Stimulated activated CD4-positive, alpha-beta T cell treated with anti-CD3 and anti-CD28 coated beads, Interleukin-12 subunit alpha, Interleukin-12 subunit beta, amount 100 ng/mL, for 4 hours (primary cell): ENCODE results near the gene CCNY.
"Not testable (repeated sequence)": the region's sequence is repeated elsewhere in the genome, so short reads cannot be mapped to it uniquely, and the experiment has no call there.

Experiments used
- DNase-seq: peaks from one replicate; pipeline ENCODE4 v3.0.0-alpha.2; 2020

Gene CCNY

GRCh38 chr10:35336084-35336831 is at the start of gene CCNY:
TSS of gene CCNY (plus strand) at chr10:35336509. CDS start at chr10:35337054, 545 bp downstream.
- DNase-seq = peak; percentile 85

- no peak for DNase-seq
Measured at GRCh38 chr10:35289198-35289597, 47.1 kb upstream of the CCNY start.

- DNase-seq = no peak
Measured at GRCh38 chr10:35294506-35294905, 41.8 kb upstream of the CCNY start.

GRCh38 chr10:35299016-35299415 is 37.3 kb upstream of the CCNY start:
- no peak for DNase-seq

GRCh38 chr10:35300063-35300699 is 36.1 kb upstream of the CCNY start:
- DNase-seq = no peak

GRCh38 chr10:35304649-35305048 is 31.7 kb upstream of the CCNY start:
- DNase-seq = no peak

GRCh38 chr10:35306852-35307251 is 29.5 kb upstream of the CCNY start:
- no peak for DNase-seq

GRCh38 chr10:35307297-35307696 is 29.0 kb upstream of the CCNY start:
- DNase-seq = no peak

GRCh38 chr10:35308809-35309208 is 27.5 kb upstream of the CCNY start:
- DNase-seq = no peak

GRCh38 chr10:35314142-35314541 is 22.2 kb upstream of the CCNY start:
- not testable (repeated sequence) for DNase-seq

- not testable (repeated sequence) for DNase-seq
Measured at GRCh38 chr10:35315235-35315634, 21.1 kb upstream of the CCNY start.

- no peak for DNase-seq
Measured at GRCh38 chr10:35316218-35316967, 19.9 kb upstream of the CCNY start.

GRCh38 chr10:35318551-35318950 is 17.8 kb upstream of the CCNY start:
- no peak for DNase-seq

- DNase-seq = no peak
Measured at GRCh38 chr10:35320341-35320740, 16.0 kb upstream of the CCNY start.

- no peak for DNase-seq
Measured at GRCh38 chr10:35322636-35323035, 13.7 kb upstream of the CCNY start.

- no peak for DNase-seq
Measured at GRCh38 chr10:35324196-35324595, 12.1 kb upstream of the CCNY start.

GRCh38 chr10:35326466-35327235 is 9.7 kb upstream of the CCNY start:
- DNase-seq = no peak

- DNase-seq = no peak
Measured at GRCh38 chr10:35327790-35328403, 8.4 kb upstream of the CCNY start.

GRCh38 chr10:35328404-35329037 is 7.8 kb upstream of the CCNY start:
- no peak for DNase-seq

- no peak for DNase-seq
Measured at GRCh38 chr10:35329520-35329919, 6.8 kb upstream of the CCNY start.

GRCh38 chr10:35331894-35332640 is 4.2 kb upstream of the CCNY start:
- DNase-seq = no peak
